ENCODE measurements around the gene COLQ.
A peak's percentile ranks its signal among the peaks of the same experiment; 100 is the strongest.

COLQ gene

DNA sequence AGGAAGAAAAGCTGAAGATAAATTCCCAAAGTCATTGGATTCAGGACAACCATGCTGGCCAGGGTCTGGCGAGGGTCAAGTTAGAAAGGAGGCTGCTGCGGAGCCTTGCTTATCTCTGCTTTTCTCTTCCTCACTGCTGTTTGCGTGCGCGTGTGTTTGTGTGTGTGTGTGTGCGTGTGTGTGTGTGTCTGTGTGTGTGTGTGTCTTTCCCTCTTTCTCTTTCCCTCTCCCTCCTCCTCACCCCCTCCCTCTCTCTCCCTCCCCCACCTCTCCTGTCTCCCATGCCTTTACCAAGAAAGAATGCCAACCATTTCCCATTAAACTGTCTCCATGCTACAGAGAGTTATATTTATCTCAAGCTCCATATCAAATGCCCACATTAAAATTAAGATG, at the start of gene COLQ:
COLQ (minus strand) TSS at position 134 of the 393 bp plus-strand sequence; CDS start at position 53, 81 bp downstream.
- DNase-seq (ENCODE audit: low read depth): peak; percentile 14
- H3K4me3 ChIP-seq (ENCODE audit: low read depth, low read length): no peak within 1 kb of the TSS
- TF ChIP-seq, protein P1, sequence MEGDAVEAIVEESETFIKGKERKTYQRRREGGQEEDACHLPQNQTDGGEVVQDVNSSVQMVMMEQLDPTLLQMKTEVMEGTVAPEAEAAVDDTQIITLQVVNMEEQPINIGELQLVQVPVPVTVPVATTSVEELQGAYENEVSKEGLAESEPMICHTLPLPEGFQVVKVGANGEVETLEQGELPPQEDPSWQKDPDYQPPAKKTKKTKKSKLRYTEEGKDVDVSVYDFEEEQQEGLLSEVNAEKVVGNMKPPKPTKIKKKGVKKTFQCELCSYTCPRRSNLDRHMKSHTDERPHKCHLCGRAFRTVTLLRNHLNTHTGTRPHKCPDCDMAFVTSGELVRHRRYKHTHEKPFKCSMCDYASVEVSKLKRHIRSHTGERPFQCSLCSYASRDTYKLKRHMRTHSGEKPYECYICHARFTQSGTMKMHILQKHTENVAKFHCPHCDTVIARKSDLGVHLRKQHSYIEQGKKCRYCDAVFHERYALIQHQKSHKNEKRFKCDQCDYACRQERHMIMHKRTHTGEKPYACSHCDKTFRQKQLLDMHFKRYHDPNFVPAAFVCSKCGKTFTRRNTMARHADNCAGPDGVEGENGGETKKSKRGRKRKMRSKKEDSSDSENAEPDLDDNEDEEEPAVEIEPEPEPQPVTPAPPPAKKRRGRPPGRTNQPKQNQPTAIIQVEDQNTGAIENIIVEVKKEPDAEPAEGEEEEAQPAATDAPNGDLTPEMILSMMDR (conservative IDR thresholded peaks at IDR 0.05; ENCODE audit: low read depth, low read length): no peak

DNA sequence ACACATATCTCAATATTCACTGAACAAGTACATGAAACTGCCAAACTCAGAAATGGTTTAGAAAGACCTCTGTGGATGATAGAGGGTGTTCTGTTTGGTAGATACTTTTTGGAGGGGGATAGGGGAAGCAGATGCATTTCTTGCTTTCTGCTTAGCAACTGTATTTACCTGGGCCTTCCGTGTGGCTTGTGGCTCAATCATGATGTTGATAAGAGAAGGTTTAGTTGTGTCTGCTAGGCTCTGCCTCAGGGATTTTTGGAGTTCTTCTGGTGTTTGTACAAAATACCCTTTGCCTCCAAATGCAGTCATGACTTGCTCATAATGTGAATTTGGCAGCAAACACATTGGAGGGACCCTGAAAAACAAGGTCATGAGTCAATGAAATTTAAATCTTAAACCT, 41.7 kb upstream of the COLQ start:
- no peak overlapping the region for H3K4me3 ChIP-seq (ENCODE audit: low read depth, low read length)
- TF ChIP-seq, protein P1 (conservative IDR thresholded peaks at IDR 0.05; ENCODE audit: low read depth, low read length): no peak
- DNase-seq (ENCODE audit: low read depth): no peak

DNA sequence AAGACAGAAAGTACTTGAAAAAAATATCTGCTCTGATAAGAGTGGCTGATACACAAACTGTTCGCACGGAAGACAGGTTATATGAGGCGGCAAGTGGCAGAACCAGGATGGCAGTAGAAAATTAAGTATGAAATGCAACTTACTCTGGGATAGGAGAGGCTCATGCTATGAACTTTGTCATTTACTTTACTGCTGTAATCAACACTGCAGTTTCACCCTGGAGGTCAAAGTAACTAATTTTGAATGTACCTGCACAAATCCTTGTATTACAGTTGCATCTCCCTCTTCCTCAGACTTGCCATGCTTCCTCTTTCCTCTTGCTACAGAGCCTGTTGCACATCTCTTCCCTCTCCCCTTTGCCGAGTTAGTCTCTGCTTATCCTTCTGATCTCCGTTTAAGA, 41.1 kb upstream of the COLQ start:
- H3K4me3 ChIP-seq (ENCODE audit: low read depth, low read length): no peak overlapping the region
- DNase-seq (ENCODE audit: low read depth): no peak
- TF ChIP-seq, protein P1 (conservative IDR thresholded peaks at IDR 0.05; ENCODE audit: low read depth, low read length): no peak

DNA sequence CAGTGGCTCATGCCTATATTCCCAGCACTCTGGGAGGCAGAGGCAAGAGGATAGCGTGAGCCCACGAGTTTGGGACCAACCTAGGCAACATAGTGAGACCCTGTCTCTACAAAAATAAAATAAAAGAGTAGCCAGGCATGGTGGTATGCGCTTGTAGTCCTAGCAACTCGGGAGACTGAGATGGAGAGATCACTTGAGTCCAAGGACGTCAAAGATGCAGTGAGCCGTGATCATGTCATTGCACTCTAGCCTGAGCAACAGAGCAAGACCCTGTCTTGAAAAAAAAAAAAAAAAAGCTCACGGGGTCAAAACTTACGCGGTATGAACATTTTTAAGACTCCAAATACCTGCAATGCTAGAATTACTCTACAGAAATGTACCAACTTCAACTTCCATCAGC, 37.1 kb upstream of the COLQ start:
- H3K4me3 ChIP-seq (ENCODE audit: low read depth, low read length): no peak overlapping the region
- no peak for DNase-seq (ENCODE audit: low read depth)
- TF ChIP-seq, protein P1 (conservative IDR thresholded peaks at IDR 0.05; ENCODE audit: low read depth, low read length): no peak

DNA sequence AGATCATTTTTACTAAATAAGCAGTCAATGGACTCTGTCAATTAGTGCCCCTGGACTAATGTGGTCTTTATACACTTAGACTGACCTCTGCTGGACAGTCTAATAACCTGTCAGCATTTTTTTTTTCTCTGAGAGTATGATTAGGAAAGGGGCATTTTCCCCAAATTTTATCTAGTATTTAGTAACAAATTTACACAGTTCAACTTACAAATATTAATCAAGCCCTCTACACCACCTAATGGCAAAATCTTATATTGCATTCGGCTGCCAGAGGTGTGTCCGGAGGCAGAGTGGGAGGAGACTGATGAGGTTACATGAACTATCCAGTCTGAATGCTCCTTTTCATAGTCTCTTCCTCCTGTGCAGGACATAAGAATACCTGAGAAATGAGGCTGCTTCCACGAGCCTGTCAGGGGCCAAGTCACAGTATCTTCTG, 36.0 kb upstream of the COLQ start:
- H3K4me3 ChIP-seq (ENCODE audit: low read depth, low read length): no peak overlapping the region
- TF ChIP-seq, protein P1 (conservative IDR thresholded peaks at IDR 0.05; ENCODE audit: low read depth, low read length): peak; percentile 60
- peak; percentile 86 for DNase-seq (ENCODE audit: low read depth)

DNA sequence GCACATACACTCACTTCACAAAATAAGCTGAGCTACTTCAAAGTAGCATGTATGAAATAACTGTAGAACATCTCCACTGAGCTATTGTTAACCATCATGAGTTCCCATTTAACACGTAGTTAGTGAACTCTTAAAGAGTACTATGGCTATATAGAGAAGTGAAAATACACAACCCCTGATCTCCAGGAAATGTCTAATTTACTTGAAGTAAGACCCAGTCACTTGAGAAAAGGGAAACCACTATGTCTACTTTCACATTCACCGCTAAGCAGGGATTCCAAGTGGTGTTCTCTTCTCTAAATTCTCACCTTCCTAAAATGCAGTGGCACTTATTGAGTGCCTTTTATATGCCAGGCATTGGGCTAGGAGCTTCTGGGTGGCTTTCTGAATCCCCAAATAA, 35.0 kb upstream of the COLQ start:
- no peak overlapping the region for H3K4me3 ChIP-seq (ENCODE audit: low read depth, low read length)
- TF ChIP-seq, protein P1 (conservative IDR thresholded peaks at IDR 0.05; ENCODE audit: low read depth, low read length): no peak
- DNase-seq (ENCODE audit: low read depth): no peak

DNA sequence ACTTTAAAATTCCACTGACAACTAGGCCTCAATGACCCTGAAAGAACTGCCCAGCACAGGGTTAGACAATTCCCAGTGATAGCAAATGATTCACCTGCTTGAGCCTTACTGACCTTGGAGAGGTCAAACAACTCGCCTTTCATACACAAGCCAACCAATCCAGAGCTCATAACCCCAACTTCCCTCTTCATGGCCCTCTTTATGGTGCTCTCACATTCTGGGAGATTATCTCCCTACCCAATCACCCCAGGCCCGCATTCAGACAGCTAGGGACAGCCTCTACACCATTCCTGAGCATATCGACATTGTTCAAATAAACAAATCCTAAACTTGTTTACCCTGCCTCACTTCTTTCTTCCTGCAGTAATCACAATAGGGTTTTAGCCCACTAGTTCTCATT, 32.2 kb upstream of the COLQ start:
- DNase-seq (ENCODE audit: low read depth): no peak
- no peak overlapping the region for H3K4me3 ChIP-seq (ENCODE audit: low read depth, low read length)
- TF ChIP-seq, protein P1 (conservative IDR thresholded peaks at IDR 0.05; ENCODE audit: low read depth, low read length): no peak
